B cell (primary cell): ENCODE data around the gene NTN1. TPM values are rescaled to one million over a fixed set of nuclear protein-coding genes. Genes with fewer than 3 reads are reported as not detected.

ENCODE experiments used
- ATAC-seq: fragments of 200-7000 bp; cut with Tn5 transposase; one replicate; pipeline ENCODE4 v1.10.0; 2021; ENCODE audit warnings: low read depth, mild to moderate bottlenecking, moderate number of reproducible peaks, moderate library complexity
- CTCF ChIA-PET: fragments of 350-600 bp; sonication (Branson Sonifier 250); formaldehyde crosslinking; loops from one replicate; lab custom pipeline; 2021; ENCODE audit warnings: antibody characterized with exemption, inconsistent platforms; lab: Charles Lee
- POLR2A ChIA-PET: fragments of 350-600 bp; sonication (Branson Sonifier 250); formaldehyde crosslinking; loops from one replicate; lab custom pipeline; 2021; ENCODE audit warnings: antibody characterized with exemption; lab: Charles Lee
- DNase-seq: peaks from one replicate; pipeline ENCODE4 v3.0.0; 2013
- H2AFZ ChIP-seq: 2 replicates; pipeline ENCODE4 v1.6.1; 2012; ENCODE audit warnings: mild to moderate bottlenecking, low read depth, low read length; ENCODE audit not compliant: insufficient read depth, poor library complexity, severe bottlenecking
- H3K27ac ChIP-seq, 2 donors: 1 replicate in 1 of 2; 2 replicates in 1 of 2; pipeline ENCODE4 v1.5.1; 2012 to 2013; ENCODE audit warnings: low read length in 2 of 2, mild to moderate bottlenecking in 2 of 2, moderate library complexity in 1 of 2
- H3K27me3 ChIP-seq, 4 experiments: fragments of 200-600 bp in 1 of 4; sonication (generic) in 1 of 4; replicated peaks in 1 of 4; 1 replicate in 2 of 4; 2 replicates in 2 of 4; pipeline versions ENCODE4 v1.6.1 to v1.7.0; 2013 to 2016; ENCODE audit warnings: low read length in 3 of 4, mild to moderate bottlenecking in 2 of 4, mixed read lengths in 1 of 4, moderate library complexity in 1 of 4; ENCODE audit not compliant: insufficient read depth in 4 of 4, control insufficient read depth in 3 of 4; ENCODE audit errors: control extremely low read depth in 1 of 4
- H3K36me3 ChIP-seq, 2 experiments: replicated peaks in 1 of 2; 1 replicate in 1 of 2; 2 replicates in 1 of 2; pipeline versions ENCODE4 v1.6.1 to v1.7.1; 2013; ENCODE audit warnings: low read length in 1 of 2; ENCODE audit not compliant: insufficient read depth in 2 of 2, control insufficient read depth in 1 of 2; ENCODE audit errors: control extremely low read depth in 1 of 2, extremely low read depth in 1 of 2
- H3K4me1 ChIP-seq, 2 donors: fragments of 200-600 bp in 1 of 2; sonication (generic) in 1 of 2; 1 replicate in 1 of 2; 2 replicates in 1 of 2; pipeline versions ENCODE4 v1.5.1 to v1.6.1; 2013 to 2017; ENCODE audit warnings: low read length in 2 of 2; ENCODE audit not compliant: control insufficient read depth in 2 of 2, insufficient read depth in 2 of 2
- H3K4me2 ChIP-seq: replicated peaks from 2 replicates; pipeline ENCODE3; 2012; ENCODE audit warnings: mild to moderate bottlenecking, low read depth, low read length; ENCODE audit not compliant: poor library complexity, severe bottlenecking
- H3K4me3 ChIP-seq, 5 experiments: fragments of 200-600 bp in 1 of 5; sonication (generic) in 1 of 5; 1 replicate in 3 of 5; 2 replicates in 2 of 5; pipeline versions ENCODE4 v1.5.1 to v1.7.0; 2011 to 2016; ENCODE audit warnings: low read length in 4 of 5, mild to moderate bottlenecking in 4 of 5, low read depth in 2 of 5, control low read depth in 1 of 5, moderate library complexity in 1 of 5; ENCODE audit not compliant: insufficient read depth in 1 of 5; ENCODE audit errors: control extremely low read depth in 1 of 5, extremely low read depth in 1 of 5
- H3K79me2 ChIP-seq: fragments of 200-600 bp; sonication (generic); one replicate; pipeline ENCODE4 v1.6.0; 2016; ENCODE audit warnings: low read length; ENCODE audit not compliant: control insufficient read depth, insufficient read depth
- H3K9ac ChIP-seq: fragments of 200-600 bp; sonication (generic); 2 replicates; pipeline ENCODE4 v1.6.1; 2017; ENCODE audit warnings: mild to moderate bottlenecking, low read length, moderate library complexity
- H3K9me3 ChIP-seq, 3 donors: one replicate each; pipeline versions ENCODE4 v1.6.1 to v1.7.1; 2013; ENCODE audit warnings: low read length in 2 of 3; ENCODE audit not compliant: control insufficient read depth in 2 of 3, insufficient read depth in 1 of 3; ENCODE audit errors: control extremely low read depth in 1 of 3
- H4K20me1 ChIP-seq: 2 replicates; pipeline ENCODE4 v1.6.0; 2012; ENCODE audit warnings: mild to moderate bottlenecking, low read length; ENCODE audit not compliant: insufficient read depth, control insufficient read depth, poor library complexity, severe bottlenecking
- H3K27ac Mint-ChIP-seq: one replicate; pipeline ENCODE4 v1.8.0; 2021; ENCODE audit warnings: mixed read lengths
- H3K27me3 Mint-ChIP-seq: one replicate; pipeline ENCODE4 v1.8.0; 2021; ENCODE audit warnings: mixed read lengths
- H3K4me1 Mint-ChIP-seq: one replicate; pipeline ENCODE4 v1.8.0; 2021; ENCODE audit warnings: mixed read lengths
- H3K4me3 Mint-ChIP-seq: one replicate; pipeline ENCODE4 v1.8.0; 2021; ENCODE audit warnings: mixed read lengths
- H3K9me3 Mint-ChIP-seq: one replicate; pipeline ENCODE4 v1.8.0; 2022; ENCODE audit warnings: mixed read lengths; ENCODE audit not compliant: insufficient read depth
- EZH2 ChIP-seq: IDR thresholded peaks from 2 replicates; pipeline ENCODE4 v1.6.1; 2012; ENCODE audit warnings: borderline replicate concordance, low read depth, mild to moderate bottlenecking, moderate library complexity, low read length; ENCODE audit not compliant: insufficient read depth, poor library complexity, severe bottlenecking
- WGBS: methylation state at CpG from one replicate; pipeline ENCODE4 v1.1.5; 2013; ENCODE audit warnings: missing lambda C conversion rate; ENCODE audit not compliant: insufficient coverage; 5-methylcytosine and 5-hydroxymethylcytosine counted together
- intact Hi-C: fragments of 100-400 bp; cut with micrococcal nuclease; formaldehyde crosslinking; loops from one replicate; pipeline ENCODE4 v1.10.0; 2022
- polyA plus RNA-seq: library from polyadenylated mRNA; depleted of rRNA; stranded (reverse); fragments of >200 nt; gene quantifications from 2 replicates; pipeline ENCODE4 v1.2.3, GENCODE V29; 2012
- total RNA-seq, 2 donors: library from RNA; stranded (reverse); fragments of 120-200 nt in 1 of 2; gene quantifications; 1 replicate in 1 of 2; 2 replicates in 1 of 2; pipeline versions ENCODE4 v1.2.3 to v1.2.4, GENCODE V29; 2013 to 2022
- TF ChIP-seq, protein P1 (sequence below): fragments of 200-600 bp; IDR thresholded peaks from one replicate; pipeline ENCODE4 v1.8.0; 2022; ENCODE audit warnings: antibody characterized with exemption, mild to moderate bottlenecking

Gene NTN1
- total and polyA plus RNA-seq, 2 donors (not counting 1 experiment from before 2014, with no cell fraction given): 0.10 to 0.25 TPM

- CTCF ChIA-PET: no interaction called here
- H3K27ac Mint-ChIP-seq: no peak overlapping the region
- H3K27me3 Mint-ChIP-seq: no peaks in the 10 kb centered on the region
Observed at GRCh38 chr17:9272501-9273200, 251.3 kb downstream of the NTN1 start.

More at GRCh38 chr17:9272501-9273200, 251.3 kb downstream of the NTN1 start:
- no peak overlapping the region for H3K4me3 ChIP-seq
- H3K36me3 ChIP-seq: no peaks in the 10 kb centered on the region
- POLR2A ChIA-PET: no interaction called here
- H3K4me3 Mint-ChIP-seq: no peak overlapping the region
- ATAC-seq (no peak), DNase-seq (no peak)
- H4K20me1 ChIP-seq: no peaks in the 10 kb centered on the region
- no peaks in the 10 kb centered on the region for H3K79me2 ChIP-seq
- no peaks in the 10 kb centered on the region for H3K9me3 ChIP-seq
- H3K27ac ChIP-seq: no peak overlapping the region
- no peaks in the 10 kb centered on the region for H3K4me1 Mint-ChIP-seq
- 97% methylated on average over 12 of the region's 22 CpGs for WGBS
- no peaks in the 10 kb centered on the region for H3K27me3 ChIP-seq
- H2AFZ ChIP-seq: no peak overlapping the region
- H3K4me2 ChIP-seq: no peak overlapping the region
- H3K9ac ChIP-seq: no peak overlapping the region
- H3K9me3 Mint-ChIP-seq: no peaks in the 10 kb centered on the region
- no peaks in the 10 kb centered on the region for H3K4me1 ChIP-seq
- no peak for TF ChIP-seq EZH2
- TF ChIP-seq, protein P1, sequence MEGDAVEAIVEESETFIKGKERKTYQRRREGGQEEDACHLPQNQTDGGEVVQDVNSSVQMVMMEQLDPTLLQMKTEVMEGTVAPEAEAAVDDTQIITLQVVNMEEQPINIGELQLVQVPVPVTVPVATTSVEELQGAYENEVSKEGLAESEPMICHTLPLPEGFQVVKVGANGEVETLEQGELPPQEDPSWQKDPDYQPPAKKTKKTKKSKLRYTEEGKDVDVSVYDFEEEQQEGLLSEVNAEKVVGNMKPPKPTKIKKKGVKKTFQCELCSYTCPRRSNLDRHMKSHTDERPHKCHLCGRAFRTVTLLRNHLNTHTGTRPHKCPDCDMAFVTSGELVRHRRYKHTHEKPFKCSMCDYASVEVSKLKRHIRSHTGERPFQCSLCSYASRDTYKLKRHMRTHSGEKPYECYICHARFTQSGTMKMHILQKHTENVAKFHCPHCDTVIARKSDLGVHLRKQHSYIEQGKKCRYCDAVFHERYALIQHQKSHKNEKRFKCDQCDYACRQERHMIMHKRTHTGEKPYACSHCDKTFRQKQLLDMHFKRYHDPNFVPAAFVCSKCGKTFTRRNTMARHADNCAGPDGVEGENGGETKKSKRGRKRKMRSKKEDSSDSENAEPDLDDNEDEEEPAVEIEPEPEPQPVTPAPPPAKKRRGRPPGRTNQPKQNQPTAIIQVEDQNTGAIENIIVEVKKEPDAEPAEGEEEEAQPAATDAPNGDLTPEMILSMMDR: no peak
- intact Hi-C loops: no loop called here
